NCI-H510A treated with DMSO at 0.1 percent for 48 hours (cell line): ENCODE results near the gene TNS3.

Experiments
- DNase-seq: peaks from one replicate; lab custom pipeline; 2025; lab: John Stamatoyannopoulos, UW

Gene TNS3

DNA sequence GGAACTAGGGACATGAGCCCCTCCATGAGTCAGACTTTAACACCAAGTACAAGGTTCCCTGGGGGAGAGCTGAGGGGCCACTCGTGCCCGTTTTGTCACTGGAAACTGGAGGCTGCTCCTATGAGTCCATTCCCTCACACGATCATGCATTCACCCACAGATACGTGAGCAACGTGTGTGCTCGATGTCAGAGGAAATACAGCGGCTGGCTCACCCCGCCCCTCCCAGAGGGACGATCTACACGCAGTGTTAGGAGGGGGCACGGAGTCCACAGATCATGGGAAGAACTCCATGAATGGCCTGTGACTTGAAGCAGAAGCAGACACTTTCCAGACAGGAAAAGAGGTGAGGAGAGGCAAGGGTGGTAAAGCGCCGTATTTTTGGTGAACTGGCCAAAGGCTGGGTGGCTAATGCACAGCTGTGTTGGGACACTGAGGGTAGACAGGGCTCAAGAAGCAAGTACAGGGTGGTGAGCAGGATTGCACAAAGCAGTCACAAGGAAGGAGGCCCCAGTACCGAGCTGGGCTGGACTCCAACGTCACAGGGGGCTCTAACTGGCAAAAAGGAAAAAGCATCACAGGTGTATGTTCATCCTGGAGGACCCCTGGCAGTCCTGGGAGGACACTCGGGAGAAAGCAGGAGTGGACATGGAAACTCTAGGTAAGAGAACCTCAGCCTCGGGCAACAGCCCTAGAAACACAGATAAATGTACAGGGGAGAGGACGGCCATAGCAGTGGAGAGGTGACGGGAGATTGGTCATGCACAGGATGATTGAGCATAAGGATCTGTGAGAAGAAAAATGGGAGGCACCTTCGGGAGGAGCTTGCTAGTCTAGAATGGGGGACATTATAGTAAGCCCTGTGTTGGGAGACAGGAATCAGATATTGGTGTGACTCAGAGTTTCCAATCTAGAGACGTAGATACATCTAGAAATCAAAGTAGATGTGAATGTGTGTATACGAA, 41.2 kb downstream of the TNS3 start:
- no peak for DNase-seq

- DNase-seq = no peak
These were observed 41.9 kb downstream of the TNS3 start for GRCh38 chr7:47540053-47540386.

GRCh38 chr7:47539398-47540052, 42.4 kb downstream of the TNS3 start:
- no peak for DNase-seq

- no peak for DNase-seq
These were observed 43.0 kb downstream of the TNS3 start for GRCh38 chr7:47538846-47539311.

GRCh38 chr7:47537716-47538675, 43.9 kb downstream of the TNS3 start:
- no peak for DNase-seq

GRCh38 chr7:47536661-47537611, 45.0 kb downstream of the TNS3 start:
- peak; percentile 32 for DNase-seq

- no peak for DNase-seq
These were observed 45.9 kb downstream of the TNS3 start for GRCh38 chr7:47535704-47536628.

DNA sequence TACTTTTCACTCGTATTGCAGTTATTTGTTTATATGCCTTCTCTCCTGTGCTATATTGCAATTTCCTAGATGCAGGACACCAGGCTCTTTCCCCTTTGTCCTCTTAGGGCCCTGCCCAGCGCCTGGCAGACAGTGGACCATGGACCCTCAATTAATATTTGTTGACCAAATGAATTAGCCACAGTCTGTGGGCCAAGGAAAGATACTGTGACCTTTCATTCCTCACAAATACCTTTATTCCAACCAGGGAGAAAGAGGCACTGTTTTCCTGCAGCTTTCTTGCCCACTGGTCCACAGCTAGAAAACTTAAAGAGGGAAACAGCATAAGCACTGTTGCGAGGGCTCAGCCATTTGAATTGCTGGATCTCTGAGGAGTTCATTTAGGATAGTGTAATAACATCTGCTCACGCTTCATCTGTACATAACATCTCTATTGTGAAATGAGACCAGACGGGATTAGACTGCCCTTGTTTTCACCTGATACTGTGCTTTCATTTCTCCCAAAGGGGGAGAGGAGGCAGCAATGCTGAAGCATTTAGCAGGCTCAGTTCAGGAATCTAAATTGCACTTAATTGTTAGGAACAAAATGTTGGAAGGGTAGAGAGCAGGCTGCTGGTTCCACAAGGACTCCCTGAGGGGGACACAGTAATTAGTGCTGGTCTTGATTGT, 46.7 kb downstream of the TNS3 start:
- DNase-seq = no peak

DNA sequence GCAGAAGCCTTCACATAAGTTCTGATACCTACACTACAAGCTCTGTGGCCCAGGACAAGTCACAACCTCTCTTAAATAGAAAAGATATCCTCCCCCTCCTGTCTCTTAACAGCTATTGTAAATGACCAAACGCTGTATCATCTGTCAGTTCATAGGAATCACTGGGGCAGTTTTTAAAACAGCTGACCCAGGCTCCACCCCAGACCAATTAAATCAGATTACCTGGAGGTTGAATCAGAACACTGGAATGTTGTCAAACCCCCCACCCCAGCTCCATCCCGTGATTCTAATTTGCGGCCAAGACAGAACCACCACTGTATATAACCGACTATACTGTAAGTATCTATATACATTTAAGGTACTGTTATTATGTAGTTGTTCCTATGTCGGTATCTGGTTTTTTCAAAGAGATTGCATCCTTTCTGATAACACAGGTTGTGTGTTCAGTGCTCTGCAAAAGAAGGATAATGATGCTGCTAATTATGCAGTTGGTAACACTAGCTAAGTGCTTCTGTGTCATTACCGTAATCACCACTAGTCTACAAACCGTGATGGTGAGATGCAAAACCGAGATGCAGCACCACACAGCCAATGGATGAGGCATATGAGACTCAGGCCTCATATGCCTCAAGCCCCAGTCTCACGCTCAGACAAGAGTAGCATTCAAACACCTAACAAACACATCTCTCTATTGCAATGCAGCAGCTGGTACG, 47.4 kb downstream of the TNS3 start:
- no peak for DNase-seq

DNA sequence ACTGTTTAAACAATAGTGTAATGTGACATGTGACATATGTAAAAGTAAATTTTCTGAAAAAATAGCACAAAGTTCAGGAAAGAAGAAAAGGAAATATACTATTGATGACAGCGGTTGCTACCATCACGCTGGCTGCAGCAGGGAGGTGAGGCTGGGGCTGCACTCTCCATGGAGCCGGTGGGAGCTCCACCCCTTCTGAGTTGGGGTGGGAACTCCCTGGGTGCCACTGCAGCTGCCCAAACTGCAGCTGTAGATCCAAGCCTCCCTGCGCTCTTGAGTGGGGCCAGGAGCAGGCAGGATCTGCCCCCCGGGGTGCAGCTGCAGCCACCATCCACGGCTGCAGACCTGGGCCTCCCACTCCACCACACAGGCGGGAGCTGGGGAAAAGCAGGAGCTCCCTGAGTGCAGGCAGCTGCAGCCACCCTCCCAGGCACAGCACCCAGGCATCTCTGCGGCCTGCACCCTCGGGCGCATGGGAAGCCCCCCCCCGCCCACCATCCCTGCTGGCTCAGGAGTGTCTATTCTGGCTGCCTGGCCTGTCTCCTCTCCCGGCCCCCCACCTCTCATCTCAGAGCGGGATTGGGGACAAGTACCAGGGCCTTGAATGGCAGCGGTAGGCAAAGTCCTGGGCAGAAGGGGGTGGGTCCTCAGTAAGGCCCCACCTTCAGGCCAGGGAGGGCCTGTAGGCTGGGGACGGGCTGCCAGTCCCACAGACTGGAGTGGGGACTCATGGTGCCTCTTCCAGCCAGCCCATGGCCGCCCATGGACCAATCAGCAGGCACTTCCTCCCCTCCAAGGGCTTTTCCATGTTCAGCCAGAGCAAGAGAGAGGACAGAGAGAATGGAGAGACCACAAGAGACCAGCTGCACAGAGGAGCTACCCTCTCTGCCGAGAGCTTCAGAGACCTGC, 50.1 kb downstream of the TNS3 start:
- peak; percentile 58 for DNase-seq

DNA sequence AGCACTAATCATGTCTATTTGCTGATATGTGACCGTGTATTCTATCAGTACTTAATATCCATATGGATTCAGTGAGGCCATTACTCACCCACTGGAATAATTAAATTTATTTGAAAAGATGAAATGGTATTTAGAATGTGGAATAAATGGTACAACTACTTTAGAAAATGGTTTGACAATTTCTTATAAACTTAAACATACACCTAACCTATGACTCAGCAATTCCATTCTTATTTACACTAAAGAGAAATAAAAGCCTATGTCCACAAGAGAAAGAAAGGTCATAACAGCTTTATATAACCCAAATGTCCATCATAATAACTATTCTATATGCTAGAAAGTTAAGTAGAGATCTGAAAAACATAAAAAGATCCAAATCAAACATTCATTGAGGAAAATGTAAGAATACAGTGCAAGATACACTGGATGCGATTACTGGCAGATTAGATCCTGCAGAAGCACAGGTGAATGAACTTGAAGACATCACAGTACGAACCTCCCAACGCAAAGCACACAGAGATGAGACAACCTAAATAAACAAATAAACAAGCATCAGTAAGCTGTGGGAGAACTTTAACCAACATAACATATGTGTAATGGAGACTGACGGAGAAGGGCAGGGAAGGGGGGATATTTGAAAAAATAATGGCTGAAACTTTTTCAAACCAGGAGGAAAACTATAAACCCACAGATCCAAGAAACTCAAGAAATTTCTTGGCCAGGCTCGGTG, 51.9 kb downstream of the TNS3 start:
- DNase-seq = no peak

GRCh38 chr7:47529405-47529804, 52.5 kb downstream of the TNS3 start:
- no peak for DNase-seq

- no peak for DNase-seq
These were observed 53.4 kb downstream of the TNS3 start for GRCh38 chr7:47528471-47528870.

GRCh38 chr7:47526466-47526865, 55.4 kb downstream of the TNS3 start:
- no peak for DNase-seq

DNA sequence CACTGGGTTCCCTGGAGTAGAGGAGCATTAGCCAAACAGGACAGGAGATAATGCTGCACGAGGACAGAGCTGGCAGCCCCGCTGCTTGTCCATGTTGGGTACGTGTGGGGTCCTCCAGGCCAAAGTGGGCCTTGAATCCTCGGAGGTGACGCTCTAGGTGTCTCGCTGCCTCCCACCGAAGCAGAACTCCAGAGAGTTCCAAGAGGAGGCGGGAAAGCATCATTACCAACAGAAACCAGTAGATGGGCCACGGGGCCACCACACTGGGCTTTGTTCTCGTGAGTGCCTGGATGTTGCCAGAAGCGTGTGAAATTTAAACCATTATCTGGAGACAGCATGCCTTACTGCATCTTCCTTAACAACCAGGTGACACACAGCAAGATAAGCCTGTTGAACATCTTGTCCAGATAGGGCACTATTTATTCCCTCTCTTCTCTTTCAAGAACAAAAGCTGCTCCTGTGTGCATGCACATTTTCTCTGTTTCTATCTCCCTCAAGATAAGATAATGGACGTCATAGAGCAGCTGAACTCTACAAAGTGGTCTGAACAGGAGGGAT, 56.8 kb downstream of the TNS3 start:
- DNase-seq = no peak

DNA sequence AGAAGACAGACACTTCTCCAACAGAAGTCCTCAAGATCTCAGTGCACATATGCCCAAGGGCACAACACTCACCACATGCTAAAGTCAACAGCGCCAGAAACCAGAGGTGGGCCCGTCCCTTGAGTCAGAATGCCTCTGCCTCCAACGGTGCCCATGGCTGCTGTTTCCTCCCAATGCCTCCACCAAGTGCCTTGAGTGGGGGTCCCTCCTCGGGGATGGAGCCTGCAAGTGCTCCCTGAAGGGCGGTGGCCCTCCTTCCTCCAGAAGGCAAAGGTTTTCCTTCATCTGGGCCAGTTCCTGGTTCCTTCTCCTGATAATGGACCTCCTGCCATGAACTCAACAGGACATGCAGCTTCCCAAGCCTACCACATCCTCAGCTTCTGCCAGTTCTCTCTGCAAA, 58.5 kb downstream of the TNS3 start:
- DNase-seq = no peak
